GM18499 (cell line): ENCODE results near the gene CHTOP.

Experiments used
- ATAC-seq: cut with Tn5 transposase; IDR thresholded peaks from one replicate; pipeline ENCODE4 v1.9.1; 2021; ENCODE audit warnings: moderate number of reproducible peaks; ENCODE audit not compliant: insufficient read depth, unreplicated experiment

The CHTOP gene

DNA sequence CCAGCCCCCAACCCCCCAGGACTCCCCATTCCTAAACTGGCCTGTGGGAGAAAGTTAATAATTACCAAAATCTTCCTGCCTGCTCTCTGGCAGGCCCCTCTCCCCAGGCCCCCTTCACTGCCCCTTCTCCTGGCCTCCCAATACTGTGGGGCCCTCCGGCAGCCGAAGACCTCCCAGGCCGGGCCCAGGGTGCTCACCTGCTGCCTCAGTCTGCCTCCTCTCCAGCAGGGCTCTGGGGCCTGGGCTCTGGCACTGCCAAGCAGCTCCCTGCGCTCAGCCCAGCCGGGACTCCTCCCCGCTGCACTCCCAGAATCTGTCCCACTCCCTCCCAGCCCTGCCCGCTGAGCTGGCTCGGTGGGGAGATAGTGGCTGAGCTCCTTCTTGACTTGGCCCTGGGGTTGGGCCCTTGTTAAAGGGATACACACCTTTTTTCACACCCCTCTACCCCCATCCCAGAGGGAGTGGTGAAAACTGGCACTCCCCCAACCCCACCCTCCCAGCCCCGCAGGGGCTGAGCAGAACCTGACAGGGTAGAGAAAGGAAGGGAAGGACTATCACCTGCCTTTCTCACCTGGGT, 21.0 kb upstream of the CHTOP start, which contains the start of gene S100A16:
Gene S100A16, minus strand, starts transcription at position 383 of the 577 bp plus-strand sequence. CDS start 4,986 bp downstream, outside the sequence.
- no peak for ATAC-seq

DNA sequence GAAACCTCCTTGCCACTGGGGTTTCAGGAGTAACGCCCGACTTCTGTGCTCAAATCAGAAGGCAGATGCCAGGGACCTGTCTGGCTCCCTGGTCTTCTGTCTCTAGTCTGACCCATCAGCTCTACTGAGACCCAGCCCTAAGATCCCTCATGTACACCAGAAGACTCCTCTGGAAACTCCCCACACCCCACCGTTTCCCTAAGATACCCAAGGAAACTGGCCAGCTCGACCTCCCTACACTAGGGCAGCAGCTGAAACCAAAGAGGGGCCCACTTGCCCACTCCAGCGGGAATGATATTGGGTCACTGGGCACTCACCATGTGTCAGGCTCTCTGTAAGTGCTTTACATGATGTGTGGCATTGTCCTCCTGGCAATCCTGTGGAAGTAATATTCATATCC, 20.5 kb upstream of the CHTOP start:
- no peak for ATAC-seq

DNA sequence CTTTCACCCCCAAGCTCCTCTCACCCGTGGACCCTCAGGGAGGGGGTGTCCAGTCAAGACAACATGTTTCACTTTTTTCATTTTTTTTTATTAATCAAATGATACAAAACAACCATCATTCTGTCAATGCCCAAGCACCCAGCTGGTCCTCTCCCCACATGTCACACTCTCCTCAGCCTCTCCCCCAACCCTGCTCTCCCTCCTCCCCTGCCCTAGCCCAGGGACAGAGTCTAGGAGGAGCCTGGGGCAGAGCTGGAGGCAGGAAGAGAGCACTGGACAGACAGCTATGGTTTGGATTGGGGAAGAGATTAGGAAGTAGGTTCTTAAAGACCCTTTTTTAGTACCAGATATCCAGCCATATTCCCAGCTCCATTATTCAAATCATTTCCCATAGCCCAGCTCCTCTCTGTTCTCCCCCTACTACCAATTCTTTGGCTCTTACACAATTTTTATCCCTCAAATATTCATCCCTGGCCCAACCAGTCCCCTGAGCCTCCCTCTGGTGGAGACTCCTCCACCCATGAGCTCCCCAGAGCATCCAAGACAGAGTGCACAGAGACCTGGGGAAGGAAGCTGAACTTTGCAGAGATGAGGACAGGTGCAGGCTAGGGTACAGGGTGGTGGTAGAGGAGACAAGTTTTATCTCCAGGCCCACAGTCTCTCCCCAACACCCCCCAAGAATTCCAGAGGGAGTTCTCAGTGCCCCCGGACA, 19.5 kb upstream of the CHTOP start:
- ATAC-seq = no peak

DNA sequence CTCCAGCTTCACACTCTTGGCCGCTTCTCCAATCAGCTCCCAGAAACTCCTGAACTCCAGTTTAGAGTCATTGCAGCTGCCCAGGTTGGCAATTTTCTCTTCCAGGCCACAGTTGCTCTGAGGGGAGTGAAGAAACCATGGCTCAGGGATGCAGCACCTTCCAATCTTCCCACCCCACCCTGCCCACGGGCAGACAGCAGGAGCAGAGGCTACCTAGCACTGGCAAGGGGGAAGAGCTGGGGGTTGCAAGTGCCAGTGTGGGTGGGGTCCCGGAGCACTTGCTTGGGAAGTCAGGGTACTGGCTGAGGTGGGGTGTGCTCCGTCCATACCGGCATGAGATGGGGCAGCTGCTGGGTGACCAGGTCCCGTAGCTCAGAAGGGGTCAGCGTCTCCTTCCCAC, 19.0 kb upstream of the CHTOP start:
- no peak for ATAC-seq

DNA sequence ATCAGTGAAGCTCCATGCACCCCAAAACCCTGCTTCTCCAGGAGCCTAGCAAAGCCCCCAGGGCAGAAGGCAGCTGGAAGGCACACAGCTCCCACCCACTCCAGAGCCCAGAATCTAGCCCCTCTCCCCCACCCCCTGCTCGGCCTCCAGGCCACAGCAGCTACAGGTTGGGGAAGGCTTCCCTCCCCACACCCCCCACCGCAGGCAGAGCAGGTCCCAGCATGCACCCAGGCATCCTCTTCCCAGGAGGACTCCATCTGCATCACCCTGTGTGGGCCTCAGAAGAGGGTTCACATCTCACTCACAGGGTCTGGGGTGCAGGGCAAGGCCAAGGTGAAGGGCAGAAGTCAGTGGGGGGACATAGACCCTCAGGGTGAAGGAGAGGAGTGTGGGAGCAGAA, 18.5 kb upstream of the CHTOP start:
- ATAC-seq = no peak

DNA sequence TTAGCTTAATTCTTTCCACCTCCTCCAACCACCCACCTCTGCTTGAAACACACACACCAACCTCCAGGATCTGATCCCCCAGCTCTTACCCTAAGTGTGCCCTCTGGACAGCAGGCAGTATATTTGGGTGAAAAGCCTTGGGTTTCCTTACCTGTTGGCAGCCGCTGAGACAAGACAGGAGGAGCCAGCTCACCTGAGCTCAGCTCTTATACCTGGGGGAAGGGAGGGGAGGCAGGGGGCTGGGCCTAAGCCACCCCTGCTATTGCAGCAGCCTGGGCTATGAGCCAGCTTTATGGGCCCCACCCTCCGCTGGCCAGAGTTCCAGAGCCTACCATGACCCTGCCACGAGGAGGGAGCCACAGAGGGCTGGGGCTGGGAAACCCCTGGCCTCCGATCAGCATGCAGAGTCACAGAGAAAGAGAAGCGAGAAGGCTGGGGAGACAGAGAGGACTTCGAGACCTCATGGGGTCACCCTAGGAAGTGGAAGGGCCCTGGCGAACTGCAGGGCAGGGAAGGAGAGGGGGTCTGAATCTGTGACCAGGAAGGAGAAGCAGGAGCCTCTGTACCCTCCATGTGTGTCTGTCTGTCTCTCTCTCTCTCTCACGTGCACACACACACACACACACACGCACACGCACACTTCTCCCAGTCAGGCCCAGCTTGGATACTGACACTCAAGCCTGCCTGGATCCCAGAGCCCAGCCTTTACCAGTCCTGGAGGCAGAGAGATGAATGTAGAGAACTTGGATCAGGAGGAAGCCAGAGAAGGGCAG, 17.5 kb upstream of the CHTOP start, which contains the start of gene S100A14:
Gene S100A14, minus strand, starts transcription at position 182 of the 773 bp plus-strand sequence. CDS start 467 bp downstream, outside the sequence.
- no peak for ATAC-seq

DNA sequence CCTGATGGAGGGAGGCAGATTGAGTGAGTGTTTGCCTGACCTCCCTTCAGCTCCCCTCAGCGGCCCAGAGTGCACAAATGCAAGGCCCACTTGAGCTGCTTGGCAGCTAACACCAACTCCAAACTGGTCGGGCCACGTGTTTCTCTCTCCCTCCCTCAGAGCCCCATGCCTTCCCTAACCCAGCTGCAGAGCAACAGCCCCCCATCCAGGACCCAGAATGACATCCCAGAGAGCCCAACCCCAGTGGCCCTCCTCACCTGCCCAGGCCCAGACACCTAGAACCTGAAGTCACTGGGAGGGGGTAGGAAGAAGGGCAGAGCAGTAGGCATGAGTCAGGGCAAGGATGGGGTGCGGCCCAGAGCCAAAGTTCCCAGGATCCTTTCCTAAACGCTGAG, 17.0 kb upstream of the CHTOP start:
- no peak for ATAC-seq

DNA sequence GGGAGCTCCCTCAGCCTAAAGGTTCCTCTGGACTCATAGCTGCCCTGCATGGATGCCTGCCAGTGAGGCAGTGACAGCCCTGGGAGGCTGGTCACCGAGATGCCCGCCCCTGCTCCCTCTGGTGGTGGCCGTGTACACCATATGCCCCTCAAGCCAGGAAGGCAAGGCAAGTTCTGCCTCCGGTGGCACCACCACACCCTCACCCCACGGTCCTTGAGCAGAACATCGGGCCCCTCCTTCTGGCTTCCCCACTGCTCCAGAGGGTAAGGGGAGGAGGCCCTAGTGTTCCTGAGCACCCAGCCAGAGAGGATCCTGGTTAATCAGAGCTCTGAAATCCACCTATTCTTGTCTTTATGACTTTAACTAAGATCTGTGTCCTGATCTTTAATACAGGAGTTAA, 16.2 kb upstream of the CHTOP start:
- no peak for ATAC-seq

DNA sequence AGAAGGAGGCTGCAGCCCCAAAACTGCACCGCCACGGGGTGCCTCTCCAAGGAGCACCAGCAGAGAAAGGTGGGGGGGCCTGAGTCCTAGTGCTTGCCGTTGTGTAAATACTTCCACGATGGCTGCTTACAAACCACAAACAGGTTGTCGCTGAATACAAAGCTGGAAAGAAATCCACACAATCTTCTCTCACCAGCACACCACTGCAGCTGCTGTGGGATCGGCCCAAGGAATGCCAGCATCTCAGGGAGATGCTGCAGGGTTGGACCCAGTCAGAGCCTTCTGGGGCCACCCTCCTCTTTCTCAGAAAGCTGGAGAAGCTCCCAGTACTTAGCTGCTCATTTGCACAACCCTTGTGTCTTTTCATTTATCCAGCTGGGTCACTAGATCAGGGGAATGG, 14.7 kb upstream of the CHTOP start:
- no peak for ATAC-seq

DNA sequence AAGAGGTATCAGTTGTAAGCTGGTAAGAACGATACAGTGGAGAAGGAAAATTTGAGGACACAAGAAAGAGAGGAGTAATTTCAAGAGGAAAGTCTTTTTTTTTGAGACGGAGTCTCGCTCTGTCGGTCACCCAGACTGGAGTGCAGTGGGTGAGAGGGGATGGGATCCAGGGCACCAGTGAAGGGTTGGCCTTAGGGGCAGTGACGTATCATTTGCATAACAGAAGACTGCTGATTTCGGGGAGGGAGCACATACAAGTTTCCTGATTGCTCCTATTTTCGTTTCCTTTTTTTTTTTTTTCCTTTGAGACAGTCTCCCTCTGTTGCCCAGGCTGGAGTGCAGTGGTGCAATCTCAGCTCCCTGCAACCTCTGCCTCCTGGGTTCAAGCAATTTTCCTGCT, 10.8 kb upstream of the CHTOP start:
- no peak for ATAC-seq

DNA sequence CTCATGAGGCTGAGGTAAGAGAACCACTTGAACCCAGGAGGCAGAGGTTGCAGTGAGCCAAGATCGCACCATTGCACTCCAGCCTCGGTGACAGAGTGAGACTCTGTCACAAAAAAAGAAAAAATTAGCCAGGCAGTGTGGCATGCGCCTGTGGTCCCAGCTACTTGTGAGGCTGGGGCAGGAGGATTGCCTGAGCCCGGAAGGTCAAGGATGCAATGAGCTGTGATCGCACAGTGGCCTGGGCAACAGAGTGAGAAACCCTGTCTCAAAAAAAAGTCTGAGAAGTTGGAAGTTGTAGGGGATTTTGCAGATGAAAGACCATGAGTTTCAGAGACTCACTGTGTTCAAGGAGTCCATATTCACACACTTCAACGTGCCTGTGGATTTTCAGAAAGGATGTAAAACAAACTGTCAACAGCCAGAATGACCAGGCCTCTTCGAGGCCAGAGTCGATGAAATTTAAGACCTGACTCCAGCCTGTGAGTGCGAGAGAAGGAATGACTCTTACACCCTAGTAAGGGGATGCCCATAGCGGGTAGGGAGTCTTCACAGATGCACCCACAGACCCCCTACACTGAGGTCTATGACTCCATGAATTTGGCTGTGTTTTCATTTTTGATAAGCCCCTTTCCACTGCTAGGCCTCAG, 8.8 kb upstream of the CHTOP start:
- ATAC-seq = no peak

DNA sequence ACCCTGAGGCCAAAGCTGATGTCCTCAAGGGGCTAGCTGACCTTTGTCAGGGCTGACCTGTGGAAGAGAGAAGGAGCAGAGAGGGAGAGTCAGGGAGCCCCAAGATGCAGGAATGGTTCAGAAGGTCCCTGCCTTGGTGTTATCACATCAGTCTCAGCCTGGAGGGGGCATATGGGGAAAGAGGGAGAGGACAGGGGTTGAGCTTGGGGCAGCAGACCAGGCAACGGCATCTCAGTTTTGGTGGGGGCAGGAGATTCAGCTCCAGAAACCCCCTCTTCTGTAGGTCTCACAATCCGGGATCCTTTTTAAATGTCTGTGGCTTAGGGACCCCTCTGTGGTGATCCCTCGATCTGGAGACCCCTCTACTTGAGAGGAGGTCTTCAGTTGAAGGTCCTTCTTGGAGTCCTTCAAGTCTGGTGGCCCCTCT, 7.4 kb upstream of the CHTOP start:
- ATAC-seq = no peak

DNA sequence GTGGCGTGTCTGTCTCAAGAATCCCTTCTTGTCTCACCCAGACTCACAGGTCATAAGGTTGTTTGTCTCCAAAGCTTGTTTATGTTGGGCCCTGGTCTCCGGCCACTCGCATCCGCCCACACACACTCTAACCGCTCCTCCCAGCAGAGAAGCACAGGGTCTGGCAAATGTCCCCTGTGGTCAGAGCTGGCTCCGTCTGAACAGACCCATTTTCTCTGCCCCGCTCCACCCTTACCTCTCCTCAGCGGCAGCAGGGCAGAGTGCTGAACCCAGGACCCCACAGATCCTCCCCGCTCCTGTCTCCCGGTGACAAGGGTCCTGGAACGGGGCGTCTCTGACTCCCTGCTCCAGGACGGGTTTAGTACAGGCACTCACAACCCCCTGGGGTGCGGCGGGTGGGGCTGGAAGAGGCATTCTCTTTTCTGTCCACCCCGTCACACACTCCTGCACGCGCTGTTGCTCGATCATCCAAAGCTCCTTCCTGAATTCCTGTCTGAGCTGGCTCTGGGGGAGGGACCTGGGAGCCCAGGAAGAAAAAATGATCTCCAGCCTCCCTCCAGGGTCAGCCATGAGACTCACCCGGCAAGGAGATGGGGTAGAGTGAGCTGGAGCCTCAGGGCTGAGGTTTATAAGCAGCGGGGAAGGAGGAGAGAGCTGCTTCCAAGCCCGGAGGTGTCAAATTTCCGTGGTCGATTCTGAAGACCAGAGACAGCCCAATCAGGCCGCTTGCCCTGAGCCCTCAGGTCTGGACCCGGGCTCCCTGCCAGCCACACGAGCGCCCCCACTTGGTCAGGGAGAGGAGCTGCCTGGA, 6.8 kb upstream of the CHTOP start, which contains the start of gene S100A13:
Gene S100A13, minus strand, starts transcription at position 602 of the 811 bp plus-strand sequence. CDS start 1,033 bp downstream, outside the sequence.
- no peak for ATAC-seq

DNA sequence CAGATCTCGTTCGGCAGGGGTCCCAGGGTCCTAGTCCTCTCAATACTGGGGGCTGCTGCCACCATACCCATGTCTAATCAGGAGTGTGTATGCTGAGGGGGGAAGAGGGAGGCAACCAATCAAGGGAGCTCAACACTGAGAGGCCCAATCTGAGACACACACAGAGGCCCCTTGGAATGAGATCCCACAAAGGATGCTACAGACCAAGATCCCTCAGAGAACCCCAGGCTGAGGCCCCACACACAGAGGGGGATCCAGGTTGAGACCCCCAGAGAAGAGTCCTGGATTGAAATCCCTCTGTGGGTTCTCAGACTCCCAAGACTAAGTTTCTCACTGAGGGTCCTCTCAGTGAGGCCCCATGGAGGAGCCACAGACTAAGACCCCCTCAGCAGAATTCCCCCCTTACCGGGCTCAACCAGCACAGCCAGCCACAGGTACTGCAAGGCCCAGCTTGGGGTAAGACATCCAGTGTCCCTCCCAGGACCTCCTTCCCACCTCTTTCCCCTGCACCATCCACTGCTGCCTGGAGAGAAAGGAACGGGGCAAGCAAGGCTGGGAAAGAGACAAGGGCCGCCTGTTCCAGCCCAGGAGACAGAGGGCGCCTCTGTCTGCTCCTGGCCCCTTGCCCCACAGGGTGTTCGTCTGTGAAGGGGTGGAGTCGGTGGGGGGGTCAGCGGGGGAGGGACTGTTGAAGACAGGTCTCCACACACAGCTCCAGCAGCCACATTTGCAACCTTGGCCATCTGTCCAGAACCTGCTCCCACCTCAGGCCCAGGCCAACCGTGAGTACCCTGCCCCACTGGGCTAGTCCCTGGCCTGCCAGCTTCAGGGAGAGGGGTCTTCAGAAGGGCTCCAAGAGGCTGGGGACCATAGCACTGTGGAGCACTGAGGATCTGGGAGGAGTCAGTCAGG, 5.9 kb upstream of the CHTOP start, which contains the start of gene S100A1:
Gene S100A1, plus strand, starts transcription at position 720 of the 912 bp plus-strand sequence. CDS start 2,088 bp downstream, outside the sequence.
- no peak for ATAC-seq

DNA sequence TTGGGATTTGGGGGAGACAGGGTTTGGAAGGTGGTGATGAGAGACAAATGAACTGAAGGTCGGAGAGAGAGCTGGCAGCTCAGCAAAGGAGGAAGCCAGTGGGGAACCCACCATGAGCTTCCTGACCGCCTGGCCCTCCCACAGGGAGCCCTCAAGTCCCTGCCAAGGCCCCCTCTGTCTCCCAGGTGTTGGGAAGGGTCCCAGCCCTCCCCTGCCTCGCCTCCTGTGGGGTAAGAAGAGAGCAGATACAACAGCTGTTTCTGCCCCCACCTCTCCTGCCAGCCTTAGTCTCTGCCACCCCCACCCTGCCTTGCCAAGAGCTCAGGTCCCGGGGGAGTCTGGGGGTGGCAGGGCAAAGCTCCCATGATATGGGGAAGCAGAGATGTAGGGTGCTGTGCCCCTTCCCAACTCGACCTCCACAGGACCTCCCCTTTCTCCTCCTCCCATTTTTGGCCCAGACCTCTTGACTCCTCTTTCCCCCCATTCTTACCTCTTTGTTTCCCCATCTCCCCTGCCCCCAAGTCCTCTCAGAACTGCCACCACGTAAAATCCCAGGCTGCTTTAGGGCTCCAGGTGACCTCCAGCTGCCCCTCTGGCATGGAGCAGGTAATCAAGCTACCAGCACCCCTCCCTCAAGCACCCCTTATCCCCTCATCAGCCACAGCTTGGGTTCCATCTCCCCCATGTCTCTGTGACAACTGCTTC, 5.1 kb upstream of the CHTOP start:
- no peak for ATAC-seq

DNA sequence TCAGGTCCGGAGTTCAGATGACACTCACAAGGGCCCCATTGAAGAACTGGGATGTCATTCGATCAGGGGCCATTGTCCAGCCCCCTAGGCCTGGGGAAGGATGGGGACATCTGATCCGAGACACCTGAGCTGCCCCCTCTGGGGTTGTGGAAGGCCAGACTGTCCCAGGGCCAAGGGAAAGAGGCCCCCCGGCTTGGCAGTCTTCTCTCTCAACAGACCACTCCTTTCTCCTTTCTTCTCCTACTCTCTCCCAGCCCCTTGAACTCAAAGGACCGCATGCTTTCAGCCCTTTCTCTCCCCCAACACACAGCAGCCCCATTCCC, 4.6 kb upstream of the CHTOP start:
- no peak for ATAC-seq

DNA sequence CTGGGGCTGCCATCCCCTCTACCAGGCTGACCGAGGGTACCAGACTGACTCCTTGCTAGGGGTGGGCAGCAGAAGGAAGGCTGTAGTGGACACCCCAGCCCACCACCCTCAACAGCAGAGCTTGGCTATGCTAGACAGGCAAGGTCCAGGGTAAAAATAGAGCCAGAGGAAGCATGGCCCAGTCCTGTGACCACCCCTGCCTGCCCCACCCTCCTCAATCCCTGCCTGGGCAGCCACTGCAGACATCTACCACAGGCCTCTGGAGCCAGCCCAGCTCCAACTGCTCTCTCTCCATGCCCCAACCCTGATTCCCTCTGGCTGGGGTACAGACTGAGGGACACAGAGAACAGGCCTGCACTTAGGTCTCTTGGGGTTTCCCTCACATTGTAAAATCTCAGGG, 3.9 kb upstream of the CHTOP start:
- ATAC-seq = no peak

DNA sequence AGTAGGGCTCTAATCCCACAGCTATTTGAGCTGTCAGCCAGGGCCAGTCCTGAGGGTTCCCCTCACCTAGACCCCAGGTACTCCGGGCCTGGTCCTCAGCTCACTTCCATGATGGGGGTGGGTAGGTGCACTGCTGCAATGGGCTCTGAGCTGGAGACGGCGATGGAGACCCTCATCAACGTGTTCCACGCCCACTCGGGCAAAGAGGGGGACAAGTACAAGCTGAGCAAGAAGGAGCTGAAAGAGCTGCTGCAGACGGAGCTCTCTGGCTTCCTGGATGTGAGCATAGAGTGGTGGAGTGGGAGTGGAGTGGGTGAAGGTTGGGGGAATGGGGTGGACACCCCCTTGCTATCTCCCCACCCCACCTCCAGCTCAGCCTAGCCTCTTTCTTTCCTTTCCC, 3.5 kb upstream of the CHTOP start:
- ATAC-seq = no peak
